Measurements from ENCODE around the gene ARID3A.

The ARID3A gene

GRCh38 chr19:963486-963951 lies 37.7 kb downstream of the ARID3A start:
- no peak for DNase-seq

DNA sequence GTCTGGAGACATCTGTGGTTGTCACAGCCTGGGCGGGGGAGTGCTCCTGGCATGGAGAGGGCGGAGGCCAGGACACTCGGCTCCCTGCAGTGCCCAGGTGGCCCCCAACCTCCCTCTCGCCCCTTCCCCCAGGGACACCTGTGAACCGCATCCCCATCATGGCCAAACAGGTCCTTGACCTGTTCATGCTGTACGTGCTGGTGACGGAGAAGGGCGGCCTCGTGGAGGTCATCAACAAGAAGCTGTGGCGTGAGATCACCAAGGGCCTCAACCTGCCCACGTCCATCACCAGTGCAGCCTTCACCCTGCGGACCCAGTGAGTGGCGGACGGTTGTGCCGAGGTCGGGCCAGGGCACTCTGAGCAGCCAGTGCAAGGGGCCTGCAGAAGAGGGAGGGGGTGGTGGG lies 38.3 kb downstream of the ARID3A start:
- no peak for DNase-seq

DNA sequence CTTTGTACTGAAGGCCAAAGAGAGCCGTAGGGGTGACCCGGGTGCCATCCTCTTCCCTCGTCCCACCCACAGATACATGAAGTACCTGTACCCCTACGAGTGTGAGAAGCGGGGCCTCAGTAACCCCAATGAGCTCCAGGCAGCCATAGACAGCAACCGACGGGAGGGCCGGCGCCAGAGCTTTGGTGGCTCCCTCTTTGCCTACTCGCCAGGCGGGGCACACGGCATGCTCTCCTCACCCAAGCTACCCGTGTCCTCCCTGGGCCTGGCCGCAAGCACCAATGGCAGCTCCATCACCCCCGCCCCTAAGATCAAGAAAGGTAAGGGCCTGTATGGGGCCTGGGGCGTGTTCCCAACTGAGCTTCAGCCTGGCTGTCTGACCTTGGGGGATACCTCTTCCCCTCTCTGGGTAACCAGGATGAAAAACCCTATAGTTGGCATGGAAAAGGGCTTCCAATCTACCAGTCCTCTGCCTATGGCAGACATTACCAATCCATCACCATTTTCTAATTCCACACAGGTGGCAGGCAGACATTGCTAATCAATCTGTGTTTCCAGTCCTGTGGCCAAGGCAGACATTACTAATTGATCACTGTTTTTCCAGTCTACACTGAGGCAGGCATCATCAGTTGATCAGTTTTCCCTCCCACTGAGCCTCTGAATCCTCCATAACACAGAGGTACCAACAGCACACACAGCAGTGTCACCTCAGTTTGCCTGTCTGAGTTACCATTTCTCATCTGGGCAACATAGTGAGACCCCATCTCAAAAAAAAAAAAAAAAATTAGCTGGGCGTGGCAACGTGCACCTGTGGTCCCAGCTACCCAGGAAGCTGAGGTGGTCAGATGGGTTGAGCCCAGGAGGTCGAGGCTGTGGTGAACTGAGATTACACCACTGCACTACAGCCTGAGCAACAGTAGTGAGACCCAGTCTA lies 39.2 kb downstream of the ARID3A start:
- DNase-seq = no peak

DNA sequence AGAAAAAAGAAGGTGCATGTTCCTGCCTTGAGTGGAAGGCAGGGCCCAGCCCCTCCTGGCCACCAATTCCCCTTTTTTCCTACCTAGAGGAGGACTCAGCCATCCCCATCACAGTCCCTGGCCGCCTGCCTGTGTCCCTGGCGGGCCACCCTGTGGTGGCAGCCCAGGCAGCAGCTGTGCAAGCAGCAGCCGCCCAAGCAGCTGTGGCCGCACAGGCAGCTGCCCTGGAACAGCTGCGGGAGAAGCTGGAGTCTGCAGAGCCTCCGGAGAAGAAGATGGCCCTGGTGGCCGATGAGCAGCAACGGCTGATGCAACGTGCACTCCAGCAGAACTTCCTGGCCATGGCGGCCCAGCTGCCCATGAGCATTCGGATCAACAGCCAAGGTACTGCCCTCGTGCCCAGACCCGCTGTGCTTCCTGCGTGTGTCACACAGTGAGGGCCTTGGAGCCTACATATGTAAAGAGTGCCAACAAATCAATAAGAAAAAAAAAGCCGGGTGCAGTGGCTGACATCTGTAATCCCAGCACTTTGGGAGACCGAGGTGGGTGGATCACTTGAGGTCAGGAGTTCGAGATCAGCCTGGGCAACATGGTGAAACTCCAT lies 40.8 kb downstream of the ARID3A start:
- DNase-seq = no peak

GRCh38 chr19:970695-971094 lies 44.9 kb downstream of the ARID3A start:
- no peak for DNase-seq

GRCh38 chr19:971795-972194 lies 46.0 kb downstream of the ARID3A start:
- DNase-seq = no peak

DNA sequence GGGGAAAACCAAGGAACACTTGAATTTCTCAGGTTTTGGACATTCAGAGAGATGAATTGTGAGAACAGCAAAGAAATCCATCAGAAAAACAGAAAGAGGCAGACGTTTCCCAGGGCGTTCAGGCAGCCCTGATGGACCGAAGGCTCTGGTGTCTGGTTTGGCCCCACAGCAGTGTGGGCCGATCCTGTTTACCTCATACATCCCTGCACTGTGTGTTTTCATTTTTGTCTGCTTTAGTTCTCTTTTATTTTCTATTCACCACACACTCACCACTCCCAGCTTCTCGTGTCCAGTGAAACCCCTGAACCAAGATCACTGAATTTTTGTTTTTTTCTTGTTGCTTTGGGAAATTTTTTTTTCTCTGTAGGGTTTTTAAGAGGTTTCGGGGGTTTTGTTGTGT lies 46.4 kb downstream of the ARID3A start:
- DNase-seq = no peak

- no peak for DNase-seq
These were observed 48.1 kb downstream of the ARID3A start for GRCh38 chr19:973726-974563.

DNA sequence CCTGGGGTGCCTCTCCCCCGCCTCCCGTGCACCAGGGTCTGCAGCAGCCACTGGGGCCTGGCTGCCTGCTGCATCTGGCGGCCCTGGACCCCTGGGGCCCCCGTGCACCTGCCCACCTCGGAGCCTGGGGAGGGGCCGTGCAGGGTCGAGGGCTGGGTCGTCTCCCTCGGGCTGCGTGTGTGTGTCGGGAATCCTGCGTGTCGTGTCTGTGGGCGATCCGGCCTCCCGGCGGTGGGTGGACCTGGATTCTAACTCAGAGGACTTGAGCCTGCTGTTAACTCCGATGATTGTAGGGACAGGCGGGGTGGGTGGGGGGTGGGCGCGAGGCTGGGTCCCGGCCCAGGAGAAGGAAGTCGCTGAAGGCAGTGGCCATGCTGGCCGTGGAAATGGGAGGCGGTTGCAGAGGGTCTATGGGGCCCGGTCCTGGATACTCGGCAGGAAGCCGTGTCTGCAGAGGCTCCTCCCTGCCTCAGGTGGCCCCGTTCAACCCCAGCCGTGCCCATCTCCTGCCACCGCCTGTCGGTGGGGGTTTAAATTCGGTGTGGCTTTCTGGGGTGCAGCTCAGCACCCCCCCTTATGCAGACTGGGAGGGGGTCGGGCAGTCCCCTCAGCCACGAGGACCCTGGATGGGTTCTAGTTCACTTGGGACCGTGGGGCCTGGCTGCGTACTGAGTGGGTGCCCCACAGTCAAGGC lies 48.9 kb downstream of the ARID3A start:
- DNase-seq = no peak

GRCh38 chr19:976476-976875 lies 50.6 kb downstream of the ARID3A start:
- DNase-seq = no peak

- DNase-seq = no peak
These were observed 51.2 kb downstream of the ARID3A start for GRCh38 chr19:977058-977464.

- DNase-seq = no peak
These were observed 53.5 kb downstream of the ARID3A start for GRCh38 chr19:979318-979741.

GRCh38 chr19:980133-980998 lies 54.5 kb downstream of the ARID3A start:
- DNase-seq = no peak

GRCh38 chr19:982567-983170 lies 56.8 kb downstream of the ARID3A start:
- no peak for DNase-seq

DNA sequence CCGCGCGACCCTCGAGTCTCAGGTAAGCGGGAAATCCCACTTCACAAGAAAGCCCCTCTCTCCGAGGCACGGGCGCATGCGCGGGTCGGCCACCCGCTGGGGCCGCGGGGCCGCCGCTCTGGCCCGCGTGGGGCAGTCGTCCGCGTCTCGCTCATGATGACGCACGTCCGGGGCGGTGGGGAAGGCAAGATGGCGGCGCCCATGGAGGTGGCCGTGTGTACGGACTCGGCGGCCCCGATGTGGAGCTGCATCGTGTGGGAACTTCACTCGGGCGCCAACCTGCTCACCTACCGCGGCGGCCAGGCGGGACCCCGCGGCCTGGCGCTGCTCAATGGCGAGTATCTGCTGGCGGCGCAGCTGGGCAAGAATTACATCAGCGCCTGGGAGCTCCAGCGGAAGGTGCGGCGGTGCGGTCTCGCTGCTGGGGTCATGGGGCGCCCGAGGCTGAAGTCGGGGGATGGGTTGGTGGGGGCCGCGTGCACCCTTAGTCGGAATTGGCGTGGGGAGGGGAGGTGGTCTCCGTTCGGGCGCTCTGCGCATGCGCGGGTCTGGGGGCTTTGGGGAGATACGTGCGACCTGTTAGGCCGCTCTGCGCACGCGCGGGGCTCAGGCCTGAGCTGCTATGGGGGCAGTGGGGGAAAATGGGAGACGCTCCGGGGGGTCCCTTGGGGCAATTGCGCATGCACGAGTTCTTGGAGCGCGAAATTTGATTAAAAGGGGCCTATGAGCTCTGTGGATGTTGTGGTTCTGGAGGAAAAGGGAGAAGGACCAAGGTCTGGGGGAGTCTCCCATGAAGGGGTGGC lies 58.5 kb downstream of the ARID3A start, which contains the start of gene WDR18:
Gene WDR18 (plus strand): TSS at position 181 of the 803 bp plus-strand sequence. CDS start 9 bp downstream, at position 190.
- peak; percentile 78 for DNase-seq

DNA sequence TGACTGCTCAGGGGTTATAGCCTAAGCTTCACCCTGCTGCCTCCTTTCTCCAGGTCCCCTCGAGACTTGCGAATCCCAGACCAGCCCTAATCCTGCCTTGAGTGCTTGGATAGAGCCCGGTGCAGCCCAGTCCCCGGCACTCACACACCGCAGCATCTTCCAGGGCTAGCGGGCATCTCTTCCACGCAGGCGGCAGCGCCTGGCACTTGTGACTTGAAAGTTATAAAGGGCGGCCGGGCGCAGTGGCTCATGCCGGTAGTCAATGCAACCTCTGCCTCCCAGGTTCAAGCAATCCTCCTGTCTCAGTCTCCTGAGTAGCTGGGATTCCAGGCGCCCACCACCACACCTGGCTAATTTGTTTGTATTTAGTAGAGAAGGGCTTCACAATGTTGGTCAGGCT lies 60.2 kb downstream of the ARID3A start:
- DNase-seq = no peak

DNA sequence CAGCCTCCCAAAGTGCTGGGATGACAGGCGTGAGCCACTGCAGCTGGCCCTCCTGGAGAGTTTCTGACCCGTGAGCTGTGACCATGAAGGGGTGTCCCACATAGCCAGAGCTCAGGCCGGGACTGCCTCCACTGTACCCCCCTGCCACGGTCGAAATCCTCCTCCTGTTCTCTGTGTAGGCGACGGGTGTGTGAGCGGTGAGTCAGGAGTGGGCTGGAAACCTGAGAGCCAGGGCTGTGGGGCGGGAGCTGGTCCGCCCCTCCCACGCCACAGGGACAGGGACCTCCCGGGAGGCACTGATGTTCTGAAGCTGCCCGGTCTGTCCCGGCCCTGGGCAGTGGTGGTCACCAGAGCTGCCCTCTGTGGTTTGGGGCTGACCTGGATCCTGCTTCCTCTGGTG lies 62.2 kb downstream of the ARID3A start:
- no peak for DNase-seq

DNA sequence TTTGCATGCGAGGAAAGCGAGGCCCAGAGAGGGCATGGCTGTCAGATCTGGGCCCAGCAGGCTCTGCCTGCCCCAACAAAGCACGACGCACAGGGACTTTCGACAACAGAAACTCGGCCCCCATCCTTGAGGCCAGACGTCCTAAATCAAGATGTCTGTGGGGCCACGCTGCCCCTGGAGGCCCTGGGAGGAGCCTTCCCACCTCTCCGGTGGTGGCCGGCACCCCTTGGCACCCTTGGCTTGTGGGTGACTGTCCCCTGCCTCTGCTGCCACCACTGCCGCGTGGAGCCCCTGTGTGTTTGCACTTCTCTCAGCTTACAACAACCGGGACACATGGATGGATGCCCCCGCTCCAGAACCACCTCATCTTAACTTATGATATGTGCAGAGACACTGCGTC lies 62.7 kb downstream of the ARID3A start:
- no peak for DNase-seq

- DNase-seq = no peak
These were observed 63.7 kb downstream of the ARID3A start for GRCh38 chr19:989381-990081.

Data from DMS79 (cell line).